ENCODE results near the gene CRB2.

The CRB2 gene

DNA sequence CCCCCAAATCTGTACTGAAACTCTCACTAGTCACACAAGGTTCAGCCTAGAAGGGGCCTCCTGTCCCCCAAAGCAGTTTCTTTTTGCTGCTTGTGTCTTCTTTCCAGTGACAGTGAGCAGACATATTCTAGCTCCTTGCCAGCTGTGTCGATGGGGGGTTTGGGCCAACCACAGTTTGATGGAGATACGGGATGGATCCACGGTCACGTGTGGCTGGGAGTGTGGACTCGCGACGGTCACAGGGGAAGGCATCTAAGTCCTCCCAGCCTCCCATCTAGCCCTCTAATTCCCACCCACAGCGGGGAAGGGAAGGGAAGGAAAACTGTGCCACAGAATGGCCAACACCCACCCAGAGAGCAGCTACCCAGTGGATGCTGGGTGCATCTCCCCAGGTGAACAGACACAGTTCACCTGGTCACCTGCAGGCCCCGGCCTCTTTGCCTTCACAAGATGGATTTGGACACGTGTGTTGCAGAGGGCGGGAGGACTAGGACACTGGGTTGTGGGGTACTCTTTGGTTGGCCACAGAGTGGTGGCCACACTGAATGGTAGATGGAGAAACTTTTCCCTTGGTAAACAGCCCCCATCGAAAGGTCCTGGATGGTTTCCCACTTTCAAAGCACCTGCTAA lies 54.4 kb downstream of the CRB2 start:
- TF ChIP-seq ZFX (IDR thresholded peaks at IDR 0.05): no peak
- TF ChIP-seq, protein P1, sequence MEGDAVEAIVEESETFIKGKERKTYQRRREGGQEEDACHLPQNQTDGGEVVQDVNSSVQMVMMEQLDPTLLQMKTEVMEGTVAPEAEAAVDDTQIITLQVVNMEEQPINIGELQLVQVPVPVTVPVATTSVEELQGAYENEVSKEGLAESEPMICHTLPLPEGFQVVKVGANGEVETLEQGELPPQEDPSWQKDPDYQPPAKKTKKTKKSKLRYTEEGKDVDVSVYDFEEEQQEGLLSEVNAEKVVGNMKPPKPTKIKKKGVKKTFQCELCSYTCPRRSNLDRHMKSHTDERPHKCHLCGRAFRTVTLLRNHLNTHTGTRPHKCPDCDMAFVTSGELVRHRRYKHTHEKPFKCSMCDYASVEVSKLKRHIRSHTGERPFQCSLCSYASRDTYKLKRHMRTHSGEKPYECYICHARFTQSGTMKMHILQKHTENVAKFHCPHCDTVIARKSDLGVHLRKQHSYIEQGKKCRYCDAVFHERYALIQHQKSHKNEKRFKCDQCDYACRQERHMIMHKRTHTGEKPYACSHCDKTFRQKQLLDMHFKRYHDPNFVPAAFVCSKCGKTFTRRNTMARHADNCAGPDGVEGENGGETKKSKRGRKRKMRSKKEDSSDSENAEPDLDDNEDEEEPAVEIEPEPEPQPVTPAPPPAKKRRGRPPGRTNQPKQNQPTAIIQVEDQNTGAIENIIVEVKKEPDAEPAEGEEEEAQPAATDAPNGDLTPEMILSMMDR (conservative IDR thresholded peaks at IDR 0.05): no peak
- H3K27ac ChIP-seq: no peak overlapping the region

DNA sequence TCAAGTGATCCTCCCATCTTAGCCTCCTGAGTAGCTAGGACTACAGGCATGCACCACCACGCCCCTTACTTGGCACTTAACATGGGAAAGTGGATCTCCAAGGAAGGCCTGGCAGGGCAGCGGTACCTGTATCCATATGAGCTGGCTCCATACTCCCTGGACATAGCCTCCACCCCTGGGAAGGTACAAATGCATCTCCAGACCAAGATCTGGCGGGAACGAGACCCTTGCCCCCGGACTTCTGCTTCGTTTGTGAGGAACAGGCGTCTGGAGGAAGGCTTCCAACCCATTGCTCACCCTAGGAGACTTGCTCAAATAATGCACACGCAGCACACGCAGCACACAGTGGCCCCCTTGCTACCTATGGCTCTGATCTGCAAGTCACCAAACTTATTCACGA lies 55.2 kb downstream of the CRB2 start:
- TF ChIP-seq, protein P1 (conservative IDR thresholded peaks at IDR 0.05): no peak
- no peak for TF ChIP-seq ZFX (IDR thresholded peaks at IDR 0.05)
- no peak overlapping the region for H3K27ac ChIP-seq

DNA sequence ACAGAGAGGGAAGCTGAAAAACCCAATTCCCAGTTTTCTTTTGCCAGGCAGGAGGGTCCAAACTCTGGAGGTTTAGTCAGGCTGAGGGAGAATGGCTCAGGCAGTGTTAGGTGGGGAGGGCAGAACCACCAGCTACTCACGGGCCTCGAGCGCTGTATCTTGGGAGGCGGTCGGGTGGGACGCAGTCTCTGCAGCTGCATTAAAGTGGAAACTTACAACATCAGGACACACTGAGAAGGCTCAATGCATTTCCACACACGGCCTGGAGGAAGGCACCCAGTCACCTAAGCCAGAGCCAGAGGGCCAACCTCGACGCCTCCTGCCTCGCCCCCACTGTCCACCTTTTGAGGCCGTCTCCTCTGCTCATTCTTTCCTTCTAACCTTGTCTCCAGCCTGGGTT lies 55.6 kb downstream of the CRB2 start:
- TF ChIP-seq, protein P1 (conservative IDR thresholded peaks at IDR 0.05): no peak
- no peak for TF ChIP-seq ZFX (IDR thresholded peaks at IDR 0.05)
- H3K27ac ChIP-seq: no peak overlapping the region

DNA sequence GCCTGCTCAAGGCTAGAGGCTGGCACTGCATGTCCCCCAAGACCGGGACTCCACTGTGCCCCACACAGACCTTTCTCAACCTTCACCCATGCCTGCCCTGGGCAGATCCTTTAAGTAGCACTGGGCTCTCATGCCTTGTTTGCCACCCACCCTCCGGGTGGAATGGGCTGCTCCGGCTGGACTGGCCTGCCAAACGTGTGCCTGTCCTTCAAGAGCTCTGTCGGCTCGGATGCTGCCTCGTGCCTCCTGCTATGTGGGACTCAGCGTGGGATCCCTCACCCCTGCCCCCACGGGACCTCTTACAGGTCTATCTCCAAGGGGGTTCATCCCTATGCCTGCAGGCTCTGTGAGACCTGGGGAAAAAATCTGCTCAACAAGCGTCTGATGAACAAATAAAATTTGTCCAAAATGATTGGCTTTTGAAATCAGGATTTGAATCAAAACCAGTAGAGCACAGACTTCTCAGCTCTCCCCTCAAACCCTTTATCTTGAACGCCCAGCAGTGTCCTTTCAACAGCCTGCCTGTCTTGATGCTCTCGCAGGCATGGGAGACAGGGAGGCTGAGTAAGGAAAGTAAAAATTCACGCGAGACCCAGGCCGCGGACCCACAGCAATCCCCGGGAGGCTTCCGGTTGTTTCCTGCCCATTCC lies 56.3 kb downstream of the CRB2 start:
- no peak for TF ChIP-seq ZFX (IDR thresholded peaks at IDR 0.05)
- TF ChIP-seq, protein P1 (conservative IDR thresholded peaks at IDR 0.05): no peak

DNA sequence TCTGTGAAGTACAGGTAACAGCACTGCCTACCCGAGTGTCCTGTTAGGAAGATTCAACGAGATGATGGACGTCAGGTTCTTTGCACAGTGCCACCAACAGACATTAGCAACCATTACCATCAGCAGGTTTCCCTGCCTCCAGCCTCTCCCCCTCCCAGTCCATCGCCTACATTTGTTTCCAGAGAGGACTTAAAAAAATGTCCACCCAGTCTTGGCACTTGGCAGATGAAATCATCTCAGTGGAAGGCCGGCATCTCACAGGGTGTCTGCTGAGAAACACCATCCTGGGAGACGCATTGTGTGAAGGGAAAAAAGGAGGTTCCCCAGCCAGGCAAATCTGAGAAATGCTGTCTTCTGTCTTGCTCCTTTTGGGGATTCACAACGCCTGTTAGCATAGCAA lies 58.2 kb downstream of the CRB2 start:
- TF ChIP-seq ZFX (IDR thresholded peaks at IDR 0.05): no peak
- TF ChIP-seq, protein P1 (conservative IDR thresholded peaks at IDR 0.05): no peak

More for the DNA sequence above, 56.3 kb downstream of the CRB2 start:
- no peak overlapping the region for H3K27ac ChIP-seq

DNA sequence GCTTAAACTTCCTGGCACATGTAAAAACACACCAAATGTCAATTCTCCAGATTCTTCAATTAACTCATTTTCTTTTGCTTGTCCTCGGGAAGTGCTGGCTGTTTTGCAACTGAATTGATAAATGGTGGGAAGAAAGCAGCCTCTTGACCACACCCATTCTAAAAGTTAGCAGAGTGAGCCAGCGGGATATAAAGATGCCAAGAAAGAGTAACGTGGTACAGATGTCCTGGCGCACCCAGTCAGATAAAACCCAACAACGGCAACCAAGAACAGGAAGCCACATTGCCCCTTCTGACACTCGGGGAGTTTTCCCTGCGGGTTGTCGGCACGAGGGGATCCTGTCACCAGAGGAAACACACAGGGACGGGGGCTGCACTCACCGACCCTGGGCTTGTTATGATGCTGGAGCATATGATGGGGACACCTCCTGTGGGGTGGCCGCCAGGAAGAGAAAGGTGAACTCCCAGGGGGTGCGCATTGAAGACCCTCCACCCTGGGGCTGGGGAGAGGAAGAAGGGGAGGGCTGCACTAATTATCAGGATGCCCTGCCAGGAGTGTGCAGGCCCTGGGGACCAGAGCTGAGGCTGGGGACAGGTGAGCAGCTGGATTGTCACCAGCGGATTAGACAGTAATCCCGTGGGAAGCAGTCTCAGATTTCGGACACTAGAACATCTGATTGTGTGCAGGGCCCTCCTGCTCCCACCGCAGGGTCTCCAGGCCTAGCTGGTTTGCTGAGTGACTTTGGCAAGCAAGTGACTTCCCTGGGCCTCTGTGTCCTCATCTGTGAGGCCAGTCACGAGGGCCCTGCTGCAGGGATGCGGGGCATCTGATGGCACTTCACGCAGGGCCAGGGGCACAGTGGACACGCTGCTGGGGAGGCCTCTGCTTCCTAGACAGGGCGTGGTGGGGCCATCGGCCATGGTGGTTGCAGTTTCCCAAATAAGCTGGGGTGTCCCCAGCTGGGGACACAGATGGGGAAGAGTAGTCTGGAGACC lies 59.2 kb downstream of the CRB2 start:
- TF ChIP-seq ZFX (IDR thresholded peaks at IDR 0.05): no peak
- TF ChIP-seq, protein P1 (conservative IDR thresholded peaks at IDR 0.05): no peak
- H3K27ac ChIP-seq: no peak overlapping the region

More for the DNA sequence above, 58.2 kb downstream of the CRB2 start:
- H3K27ac ChIP-seq: no peak overlapping the region

Measured in C4-2B (cell line).